Kidney (tissue), 14 donors: ENCODE data around the gene DLD. TPM values are rescaled to one million over a fixed set of nuclear protein-coding genes. Genes with fewer than 3 reads are reported as not detected.

Source experiments
- DNase-seq, 5 donors: peaks; one replicate each; pipeline ENCODE4 v3.0.0-alpha.2; 2013 to 2020
- FAIRE-seq: peaks from 2 replicates; lab custom pipeline; 2012; peaks lifted over from hg19 to GRCh38; lab: Jason Lieb, UNC
- H3K27ac ChIP-seq, 2 donors: one replicate each; pipeline ENCODE4 v1.7.0; 2013; ENCODE audit warnings: low read depth in 2 of 2, low read length in 2 of 2, inconsistent platforms in 1 of 2
- H3K27me3 ChIP-seq: one replicate; pipeline ENCODE4 v1.7.1; 2013; ENCODE audit warnings: low read length, inconsistent platforms; ENCODE audit not compliant: control insufficient read depth, insufficient read depth
- H3K36me3 ChIP-seq, 3 donors: one replicate each; pipeline versions ENCODE4 v1.7.0 to v1.7.1; 2013; ENCODE audit warnings: low read length in 3 of 3, control low read depth in 1 of 3, inconsistent platforms in 1 of 3; ENCODE audit not compliant: insufficient read depth in 3 of 3, control insufficient read depth in 2 of 3
- H3K4me1 ChIP-seq, 3 donors: one replicate each; pipeline versions ENCODE4 v1.7.0 to v1.7.1; 2013; ENCODE audit warnings: low read length in 3 of 3, inconsistent platforms in 1 of 3, low read depth in 1 of 3; ENCODE audit not compliant: control insufficient read depth in 2 of 3, insufficient read depth in 2 of 3
- H3K4me3 ChIP-seq, 3 donors: one replicate each; pipeline versions ENCODE4 v1.7.0 to v1.8.1; 2013; ENCODE audit warnings: low read length in 3 of 3, control low read depth in 1 of 3, inconsistent platforms in 1 of 3
- H3K9ac ChIP-seq, 3 donors: one replicate each; pipeline versions ENCODE4 v1.7.0 to v1.7.1; 2013; ENCODE audit warnings: low read length in 3 of 3, control low read depth in 1 of 3, inconsistent platforms in 1 of 3
- H3K9me3 ChIP-seq, 3 donors: one replicate each; pipeline versions ENCODE4 v1.7.0 to v1.7.1; 2013; ENCODE audit warnings: low read length in 3 of 3, control low read depth in 1 of 3, inconsistent platforms in 1 of 3; ENCODE audit not compliant: control insufficient read depth in 2 of 3, insufficient read depth in 1 of 3
- CTCF ChIP-seq: IDR thresholded peaks from 3 replicates; pipeline ENCODE4 v1.5.1; 2012; ENCODE audit warnings: mild to moderate bottlenecking, moderate library complexity, borderline replicate concordance; ENCODE audit not compliant: insufficient read depth; ENCODE audit errors: extremely low read depth
- intact Hi-C: fragments of 100-400 bp; cut with DNase I; formaldehyde crosslinking; loops from one replicate; pipeline ENCODE4 v1.11.1; 2022
- polyA plus RNA-seq: library from polyadenylated mRNA; stranded (reverse); fragments of 350-450 nt; fragmentation: Illumina TruSeq; extraction: RNeasy Lipid Tissue Mini Kit (QIAGEN cat#74804); gene quantifications from one replicate; pipeline ENCODE4 v1.2.3, GENCODE V29; 2014; ENCODE audit warnings: low read depth, low replicate concordance; ENCODE audit not compliant: insufficient read depth
- total RNA-seq: library from RNA; stranded (reverse); fragmentation: NEBNext Ultra II Directional; extraction: Animal tissue kit (Norgen Biotek cat#: 25700); gene quantifications from one replicate; pipeline ENCODE4 v1.2.1, GENCODE V29; 2021
- donor health status: control.
- donor health status: control.
- donor health status: control.
- donor health status: control.
- donor health status: control.
- donor health status: DM: yes; HTN: yes; CAD: no.
- donor health status: Normal renal cell carcinoma (clear cell type).

Gene DLD
- total and polyA plus RNA-seq, 2 donors from 2014 or later = 78.6 to 153 TPM

DNA sequence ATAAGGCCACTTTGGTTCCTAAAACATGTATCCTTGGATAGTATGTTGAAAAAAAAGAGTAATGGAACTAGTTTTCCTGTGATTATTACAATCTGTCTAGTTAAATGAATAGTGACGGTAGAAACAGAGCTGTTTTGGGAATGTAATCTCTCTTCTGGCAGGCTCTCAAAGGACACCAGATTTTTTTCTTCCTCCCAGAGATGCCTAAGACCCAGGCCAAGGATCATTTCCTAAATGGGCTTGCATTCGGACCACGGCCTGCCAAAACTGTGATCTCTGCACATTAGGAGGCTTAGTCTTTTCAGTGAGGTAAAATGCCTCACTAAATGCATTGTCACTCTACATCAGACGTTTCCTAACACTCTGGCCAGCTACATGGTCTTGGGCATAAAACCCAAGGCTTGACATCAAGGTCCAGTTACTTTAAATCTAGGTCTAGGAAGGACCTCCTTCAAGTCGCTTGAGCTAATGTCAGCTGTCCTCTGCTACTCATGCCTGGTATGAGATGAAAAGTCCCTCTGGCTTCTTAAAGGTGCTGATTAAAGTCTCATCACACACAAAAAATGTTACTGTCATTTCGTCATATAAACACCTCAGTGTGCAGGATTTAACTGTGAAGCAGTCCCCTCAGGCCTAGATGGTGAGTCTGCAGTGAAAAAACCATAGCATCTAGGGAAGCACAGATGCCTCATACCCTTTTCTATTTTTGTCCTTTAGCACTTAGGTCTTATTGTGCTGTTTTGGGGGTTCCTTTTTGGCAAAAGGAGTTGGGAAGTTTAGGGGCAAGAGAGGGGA is 47.7 kb downstream of the DLD start:
- peak overlapping the region in 1 of 2 donors; percentile 23 for H3K27ac ChIP-seq
- TF ChIP-seq CTCF = no peak
- no peak for DNase-seq
- H3K36me3 ChIP-seq = peaks cover 11 to 60% (median 21%) of the 10 kb centered on the region in 3 donors
- no peaks in the 10 kb centered on the region for H3K9me3 ChIP-seq
- FAIRE-seq = no peak
- H3K9ac ChIP-seq = no peak overlapping the region
- no peaks in the 10 kb centered on the region for H3K27me3 ChIP-seq
- peaks cover 0 to 6% (median 4%) of the 10 kb centered on the region in 3 donors for H3K4me1 ChIP-seq
- intact Hi-C loops = no loop called here
- H3K4me3 ChIP-seq = no peak overlapping the region

GRCh38 chr7:107939573-107940489 is 48.8 kb downstream of the DLD start:
- TF ChIP-seq CTCF = no peak
- Histone ChIP-seq H3K9ac (no peak overlapping the region), H3K27ac (peak overlapping the region; percentile 7 to 61), H3K9me3 (no peaks in the 10 kb centered on the region), H3K4me1 (peaks cover 0 to 6% (median 4%) of the 10 kb centered on the region in 3 donors), H3K36me3 (peaks cover 11 to 59% (median 31%) of the 10 kb centered on the region in 3 donors), H3K4me3 (no peak overlapping the region), H3K27me3 (no peaks in the 10 kb centered on the region)
- FAIRE-seq (no peak), DNase-seq (peak in 1 of 5 donors; percentile 81)
- intact Hi-C loops = no loop called here

- intact Hi-C loops = no loop called here
- Histone ChIP-seq H3K9me3 (no peaks in the 10 kb centered on the region), H3K27ac (no peak overlapping the region), H3K27me3 (no peaks in the 10 kb centered on the region), H3K36me3 (peaks cover 11 to 53% (median 35%) of the 10 kb centered on the region in 3 donors), H3K4me1 (peaks cover 0 to 6% (median 4%) of the 10 kb centered on the region in 3 donors), H3K4me3 (no peak overlapping the region), H3K9ac (no peak overlapping the region)
- FAIRE-seq (no peak), DNase-seq (no peak)
- no peak for TF ChIP-seq CTCF
These were observed 50.0 kb downstream of the DLD start for GRCh38 chr7:107940951-107941350.
